NCI-H345 treated with DMSO at 0.1 percent for 48 hours (cell line): Measurements from ENCODE around the gene GEMIN8.

Experiments
- DNase-seq: peaks from one replicate; lab custom pipeline; 2025; ENCODE audit not compliant: unreplicated experiment; lab: John Stamatoyannopoulos, UW

The GEMIN8 gene

GRCh38 chrX:14015941-14016340 lies 13.8 kb downstream of the GEMIN8 start:
- no peak for DNase-seq

- DNase-seq, result no peak
Measured at GRCh38 chrX:14015294-14015693, 14.4 kb downstream of the GEMIN8 start.

GRCh38 chrX:14014526-14014925 lies 15.2 kb downstream of the GEMIN8 start:
- DNase-seq, result no peak

- DNase-seq, result no peak
Measured at GRCh38 chrX:14013054-14013453, 16.6 kb downstream of the GEMIN8 start.

- DNase-seq, result no peak
Measured at GRCh38 chrX:14010566-14010965, 19.1 kb downstream of the GEMIN8 start.

GRCh38 chrX:14006540-14006939 lies 23.2 kb downstream of the GEMIN8 start:
- DNase-seq, result no peak

- no peak for DNase-seq
Measured at GRCh38 chrX:14003876-14004425, 25.7 kb downstream of the GEMIN8 start.

GRCh38 chrX:14003028-14003427 lies 26.7 kb downstream of the GEMIN8 start:
- no peak for DNase-seq

- DNase-seq, result no peak
Measured at GRCh38 chrX:13996650-13997049, 33.0 kb downstream of the GEMIN8 start.

- DNase-seq, result no peak
Measured at GRCh38 chrX:13994536-13995080, 35.1 kb downstream of the GEMIN8 start.

GRCh38 chrX:13994104-13994503 lies 35.6 kb downstream of the GEMIN8 start:
- DNase-seq, result no peak

- DNase-seq, result no peak
Measured at GRCh38 chrX:13990126-13990800, 39.4 kb downstream of the GEMIN8 start.

- no peak for DNase-seq
Measured at GRCh38 chrX:13985697-13986435, 43.8 kb downstream of the GEMIN8 start.

GRCh38 chrX:13983734-13984133 lies 46.0 kb downstream of the GEMIN8 start:
- DNase-seq, result no peak

- DNase-seq, result no peak
Measured at GRCh38 chrX:13968198-13968597, 61.5 kb downstream of the GEMIN8 start.

GRCh38 chrX:13967636-13968035 lies 62.1 kb downstream of the GEMIN8 start:
- no peak for DNase-seq

- DNase-seq, result no peak
Measured at GRCh38 chrX:13966793-13967125, 62.9 kb downstream of the GEMIN8 start.

GRCh38 chrX:13966071-13966792 lies 63.5 kb downstream of the GEMIN8 start:
- no peak for DNase-seq

- no peak for DNase-seq
Measured at GRCh38 chrX:13965531-13965930, 64.2 kb downstream of the GEMIN8 start.

- no peak for DNase-seq
Measured at GRCh38 chrX:13956998-13957397, 72.7 kb downstream of the GEMIN8 start.
